ENCODE data around the gene DMBT1.

- TF ChIP-seq CTCF (IDR thresholded peaks at IDR 0.05): no peak
- no peak for TF ChIP-seq EP300 (IDR thresholded peaks at IDR 0.05)
- no peak for TF ChIP-seq POLR2AphosphoS5 (IDR thresholded peaks at IDR 0.05)
These were observed 86.9 kb downstream of the DMBT1 start for GRCh38 chr10:122647383-122647968.
